OCI-LY7 (cell line): ENCODE data around the gene SACS. TPM values are rescaled to one million over a fixed set of nuclear protein-coding genes. Genes with fewer than 3 reads are reported as not detected.
"Not testable (repeated sequence)": the region's sequence is repeated elsewhere in the genome, so short reads cannot be mapped to it uniquely, and the experiment has no call there.

ENCODE experiments used
- BruUV-seq: library from RNA; stranded (reverse); fragments of 400-500 nt; replicated peaks from 2 replicates; lab custom pipeline; 2021; lab: Mats Ljungman, UMichigan
- CTCF ChIA-PET: fragments of 300-600 bp; sonication (Branson Sonifier 250); formaldehyde crosslinking; loops from one replicate; lab custom pipeline; 2022; ENCODE audit warnings: antibody characterized with exemption; ENCODE audit not compliant: unreplicated experiment; lab: Charles Lee
- POLR2A ChIA-PET: fragments of 300-600 bp; sonication (Branson Sonifier 250); formaldehyde crosslinking; loops from one replicate; lab custom pipeline; 2022; ENCODE audit warnings: antibody characterized with exemption; lab: Charles Lee
- DNase-seq: peaks from one replicate; pipeline ENCODE4 v3.0.0-alpha.2; 2015; ENCODE audit warnings: low spot score
- H2AFZ ChIP-seq: fragments of 200-600 bp; sonication (generic), shearing (Covaris generic); 2 replicates; pipeline ENCODE4 v1.6.1; 2014; ENCODE audit warnings: mild to moderate bottlenecking, antibody characterized with exemption, low read length, moderate library complexity
- H3K27ac ChIP-seq: fragments of 200-600 bp; sonication (generic); 2 replicates; pipeline ENCODE4 v1.5.1; 2014; ENCODE audit warnings: mixed run types, low read depth, mild to moderate bottlenecking, moderate library complexity, low read length, inconsistent platforms; ENCODE audit not compliant: poor library complexity, severe bottlenecking
- H3K36me3 ChIP-seq: fragments of 200-600 bp; sonication (generic); 2 replicates; pipeline ENCODE4 v1.6.1; 2014; ENCODE audit warnings: mild to moderate bottlenecking, antibody characterized with exemption, low read length, moderate library complexity, mixed read lengths; ENCODE audit not compliant: insufficient read depth
- H3K4me1 ChIP-seq: fragments of 200-600 bp; sonication (generic); 2 replicates; pipeline ENCODE4 v1.5.1; 2014; ENCODE audit warnings: mild to moderate bottlenecking, low read length; ENCODE audit not compliant: insufficient read depth, poor library complexity, severe bottlenecking
- H3K4me2 ChIP-seq: fragments of 200-600 bp; sonication (generic); 2 replicates; pipeline ENCODE4 v1.6.1; 2014; ENCODE audit warnings: mild to moderate bottlenecking, low read length
- H3K4me3 ChIP-seq: fragments of 200-600 bp; sonication (generic); 2 replicates; pipeline ENCODE4 v1.5.1; 2014; ENCODE audit warnings: mild to moderate bottlenecking, low read depth, low read length; ENCODE audit not compliant: poor library complexity, severe bottlenecking
- H3K79me2 ChIP-seq: fragments of 200-600 bp; sonication (generic); 2 replicates; pipeline ENCODE4 v1.6.1; 2016; ENCODE audit warnings: low read depth, mild to moderate bottlenecking, low read length, moderate library complexity, mixed read lengths; ENCODE audit not compliant: insufficient read depth
- H3K9me2 ChIP-seq: fragments of 200-600 bp; sonication (generic); 2 replicates; pipeline ENCODE4 v1.6.1; 2016; ENCODE audit warnings: mild to moderate bottlenecking, low read length, mixed read lengths; ENCODE audit not compliant: insufficient read depth
- H3K9me3 ChIP-seq: fragments of 200-600 bp; sonication (generic); 2 replicates; pipeline ENCODE4 v1.6.1; 2014; ENCODE audit warnings: mild to moderate bottlenecking, mixed run types, low read length, mixed read lengths
- H4K20me1 ChIP-seq: fragments of 200-600 bp; sonication (generic); 2 replicates; pipeline ENCODE4 v1.6.1; 2014; ENCODE audit warnings: mild to moderate bottlenecking, antibody characterized with exemption, low read length, moderate library complexity, mixed read lengths; ENCODE audit not compliant: insufficient read depth
- CTCF ChIP-seq: fragments of 200-600 bp; sonication (generic); conservative IDR thresholded peaks from 2 replicates; pipeline ENCODE4 v1.5.1; 2014; ENCODE audit warnings: mild to moderate bottlenecking, antibody characterized with exemption, low read length, moderate library complexity, mixed read lengths
- EZH2phosphoT487 ChIP-seq: fragments of 200-600 bp; sonication (generic); IDR thresholded peaks from 2 replicates; pipeline ENCODE4 v1.6.1; 2018; ENCODE audit warnings: low read depth, borderline replicate concordance, mild to moderate bottlenecking, mixed run types, antibody characterized with exemption, low read length, moderate library complexity, mixed read lengths
- intact Hi-C: fragments of 100-400 bp; cut with micrococcal nuclease; formaldehyde crosslinking; loops from one replicate; pipeline ENCODE4 v1.10.0; 2022; ENCODE audit not compliant: unreplicated experiment
- total RNA-seq, 2 experiments: library from RNA; depleted of rRNA in 1 of 2; stranded (reverse); fragments of >200 nt in 1 of 2; shearing (Covaris generic) in 1 of 2; gene quantifications; 2 replicates each; pipeline ENCODE4 v1.2.3, GENCODE V29; 2014 to 2022

Gene SACS
- total RNA-seq, 2 experiments from 2014 or later = 9.8 to 22.6 TPM

GRCh38 chr13:23443110-23443509, 9.6 kb upstream of the SACS start:
- CTCF ChIA-PET = no interaction called here
- TF ChIP-seq EZH2phosphoT487 (no peak), CTCF (no peak)
- BruUV-seq = no TSS peak

GRCh38 chr13:23440821-23441618, 7.5 kb upstream of the SACS start:
- no TSS peak for BruUV-seq

More at GRCh38 chr13:23443110-23443509, 9.6 kb upstream of the SACS start:
- H2AFZ ChIP-seq = no peak overlapping the region
- intact Hi-C loops = no loop called here
- no peak for DNase-seq
- no peaks in the 10 kb centered on the region for H3K9me2 ChIP-seq
- no peaks in the 10 kb centered on the region for H3K79me2 ChIP-seq
- H3K4me2 ChIP-seq = no peak overlapping the region
- no peaks in the 10 kb centered on the region for H3K4me1 ChIP-seq
- no peak overlapping the region for H3K27ac ChIP-seq
- H3K9me3 ChIP-seq = no peaks in the 10 kb centered on the region
- H4K20me1 ChIP-seq = no peaks in the 10 kb centered on the region
- H3K36me3 ChIP-seq = no peaks in the 10 kb centered on the region
- POLR2A ChIA-PET = no interaction called here
- H3K4me3 ChIP-seq = no peak overlapping the region

GRCh38 chr13:23440324-23440723, 6.8 kb upstream of the SACS start:
- CTCF ChIA-PET, H4K20me1 ChIP-seq, H2AFZ ChIP-seq, H3K79me2 ChIP-seq, H3K36me3 ChIP-seq, H3K9me3 ChIP-seq, H3K9me2 ChIP-seq, intact Hi-C loops, BruUV-seq, H3K27ac ChIP-seq, DNase-seq, H3K4me3 ChIP-seq, H3K4me1 ChIP-seq, H3K4me2 ChIP-seq: not testable (repeated sequence)
- POLR2A ChIA-PET = interaction anchor here (0.5 kb wide), 1 partner anchor 64 kb away, joined by 4 read pairs; no protein-coding TSS in a partner anchor

More at GRCh38 chr13:23440821-23441618, 7.5 kb upstream of the SACS start:
- CTCF ChIA-PET = no interaction called here
- Histone ChIP-seq H3K4me3 (no peak overlapping the region), H3K36me3 (no peaks in the 10 kb centered on the region), H3K9me3 (no peaks in the 10 kb centered on the region), H3K79me2 (no peaks in the 10 kb centered on the region), H3K4me1 (no peaks in the 10 kb centered on the region), H3K9me2 (no peaks in the 10 kb centered on the region), H3K27ac (no peak overlapping the region), H3K4me2 (no peak overlapping the region), H4K20me1 (no peaks in the 10 kb centered on the region), H2AFZ (no peak overlapping the region)
- TF ChIP-seq CTCF (no peak), EZH2phosphoT487 (no peak)
- POLR2A ChIA-PET = interaction anchor here (0.5 kb wide), 1 partner anchor 65 kb away, joined by 4 read pairs; no protein-coding TSS in a partner anchor
- intact Hi-C loops = no loop called here
- no peak for DNase-seq
